GM10847 (cell line): ENCODE results near the gene ZNF362.

ENCODE experiments used
- POLR2A ChIP-seq: IDR thresholded peaks from 2 replicates; pipeline ENCODE4 v1.6.1; 2011; ENCODE audit not compliant: insufficient read length; ENCODE audit errors: extremely low read depth

Gene ZNF362, protein sequence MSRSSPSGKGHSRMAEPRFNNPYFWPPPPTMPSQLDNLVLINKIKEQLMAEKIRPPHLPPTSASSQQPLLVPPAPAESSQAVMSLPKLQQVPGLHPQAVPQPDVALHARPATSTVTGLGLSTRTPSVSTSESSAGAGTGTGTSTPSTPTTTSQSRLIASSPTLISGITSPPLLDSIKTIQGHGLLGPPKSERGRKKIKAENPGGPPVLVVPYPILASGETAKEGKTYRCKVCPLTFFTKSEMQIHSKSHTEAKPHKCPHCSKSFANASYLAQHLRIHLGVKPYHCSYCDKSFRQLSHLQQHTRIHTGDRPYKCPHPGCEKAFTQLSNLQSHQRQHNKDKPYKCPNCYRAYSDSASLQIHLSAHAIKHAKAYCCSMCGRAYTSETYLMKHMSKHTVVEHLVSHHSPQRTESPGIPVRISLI

DNA sequence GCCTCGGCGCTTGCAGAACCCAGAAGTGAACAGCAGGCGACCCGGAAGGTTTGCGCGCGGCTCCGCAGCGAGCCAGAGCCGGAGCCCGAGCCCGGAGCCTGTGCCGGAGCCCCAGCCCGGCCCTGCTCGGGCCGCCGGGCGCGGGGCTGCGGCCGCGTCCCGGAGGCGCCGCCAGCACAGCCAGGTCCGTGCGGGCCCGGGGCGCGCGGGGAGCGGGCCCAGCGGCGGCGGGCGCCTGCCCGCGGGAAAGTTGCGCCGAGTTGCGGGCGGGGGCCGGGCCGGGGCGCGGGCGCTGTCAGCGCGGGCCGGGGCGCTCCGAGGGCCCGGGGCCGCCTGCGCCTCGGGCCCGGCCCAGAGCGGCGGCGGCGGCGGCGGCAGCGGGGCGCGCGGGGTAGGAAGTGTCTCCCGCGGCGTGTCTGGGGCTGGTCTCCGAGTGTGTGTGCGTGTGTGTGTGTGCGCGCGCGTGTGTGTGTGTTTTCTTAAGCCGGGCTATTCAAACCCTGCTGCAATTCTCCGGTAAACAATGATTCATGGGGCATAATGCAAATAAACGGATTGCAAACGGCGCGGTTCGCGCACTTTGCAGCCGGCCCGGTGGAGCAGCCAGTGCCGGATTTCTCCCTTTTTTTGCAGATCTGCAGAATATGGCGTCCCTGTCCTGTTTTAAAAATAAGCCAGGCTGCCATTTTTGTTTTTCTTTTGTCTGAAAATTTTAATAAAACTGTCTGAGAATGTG is at the start of gene ZNF362:
ZNF362 (plus strand) TSS at position 22 of the 736 bp plus-strand sequence. CDS start 14,083 bp downstream, outside the sequence.
- no peak for TF ChIP-seq POLR2A

DNA sequence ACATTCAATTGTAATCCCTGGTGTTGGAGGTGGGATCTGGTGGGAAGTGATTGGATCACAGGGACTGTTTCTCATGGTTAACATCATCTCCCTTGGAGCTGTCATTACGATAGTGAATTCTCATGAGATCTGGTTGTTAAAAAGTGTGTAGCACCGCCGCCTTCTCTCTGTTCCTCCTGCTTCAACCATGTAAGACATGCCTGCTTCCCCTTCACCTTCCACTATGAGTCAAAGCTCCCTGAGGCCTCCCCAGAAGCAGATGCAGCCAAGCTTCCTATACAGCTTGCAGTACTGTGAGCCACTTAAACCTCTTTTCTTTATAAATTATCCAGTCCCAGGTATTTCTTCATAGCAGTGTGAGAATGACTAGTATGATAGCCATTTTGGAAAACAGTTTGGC is 44.3 kb upstream of the ZNF362 start:
- no peak for TF ChIP-seq POLR2A

DNA sequence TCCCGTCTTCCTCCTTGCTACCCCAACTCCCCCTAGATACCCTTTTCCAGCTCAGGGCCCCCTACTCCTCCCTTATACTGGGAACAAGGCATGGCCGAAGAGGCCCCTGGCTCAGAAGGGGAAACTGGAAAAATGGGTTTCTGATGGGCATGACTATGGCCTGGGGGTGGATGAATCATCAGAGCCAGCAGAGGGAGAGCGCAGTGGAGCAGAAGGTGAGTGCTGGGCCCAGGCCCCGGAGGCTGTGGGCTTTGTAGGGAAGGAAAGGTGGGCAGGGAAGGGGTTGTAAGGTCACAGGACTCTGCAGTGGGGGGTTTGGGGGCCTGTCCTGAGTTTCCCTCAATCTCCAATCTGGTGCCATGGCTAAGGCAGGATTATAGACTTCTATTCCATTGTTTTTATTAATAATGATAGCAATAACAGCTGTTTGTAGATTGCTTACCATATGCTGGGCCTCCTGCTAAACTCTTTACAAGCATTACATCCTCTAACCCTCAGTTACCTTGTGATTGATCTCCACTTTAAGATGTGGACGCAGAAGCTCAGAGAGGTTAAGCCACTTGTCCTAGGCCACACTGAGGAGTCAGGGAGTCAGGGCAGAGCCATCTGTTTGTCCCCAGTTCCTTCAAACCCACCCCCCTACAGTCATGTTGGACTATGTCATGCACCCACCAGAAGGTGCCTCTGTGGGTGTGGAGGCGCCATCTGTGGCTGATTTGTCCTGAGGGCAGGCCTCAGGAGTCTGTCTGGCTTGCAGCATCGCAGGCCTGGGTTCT is 36.2 kb upstream of the ZNF362 start:
- no peak for TF ChIP-seq POLR2A

DNA sequence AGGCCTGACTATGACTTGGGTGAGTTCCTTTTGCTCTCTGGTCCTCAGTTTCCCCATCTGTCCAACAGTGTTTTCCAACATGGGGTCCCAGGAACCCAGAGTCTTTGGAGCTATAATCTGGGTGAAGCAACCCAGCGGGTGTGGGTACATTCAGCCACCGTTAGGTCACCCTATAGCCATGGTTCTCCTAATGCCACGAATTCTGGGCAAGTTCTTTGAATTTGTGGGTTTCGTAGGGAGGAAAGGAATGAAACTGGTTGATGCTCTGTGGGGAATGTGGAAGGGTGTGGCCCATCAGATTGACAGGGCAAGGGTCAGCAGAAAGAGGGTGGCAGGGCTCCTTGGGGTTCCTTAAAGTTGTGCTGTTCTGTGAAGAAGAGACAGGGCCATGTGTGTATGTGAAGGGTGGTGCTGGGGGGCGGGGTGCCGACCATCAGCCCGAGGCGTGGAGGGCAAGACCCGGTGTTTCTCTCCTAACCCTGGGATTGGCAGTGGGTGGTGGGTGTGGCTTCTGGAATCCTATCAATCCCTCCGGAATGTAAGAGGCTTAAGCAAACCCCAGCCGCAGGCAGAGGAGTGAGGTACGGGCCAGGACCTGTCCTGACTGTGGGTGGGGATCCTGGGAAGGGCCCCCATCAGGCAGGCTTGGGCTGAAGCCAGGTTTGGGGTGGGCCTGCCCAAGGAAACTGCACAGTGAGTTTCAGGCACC is 35.5 kb upstream of the ZNF362 start:
- TF ChIP-seq POLR2A = no peak

DNA sequence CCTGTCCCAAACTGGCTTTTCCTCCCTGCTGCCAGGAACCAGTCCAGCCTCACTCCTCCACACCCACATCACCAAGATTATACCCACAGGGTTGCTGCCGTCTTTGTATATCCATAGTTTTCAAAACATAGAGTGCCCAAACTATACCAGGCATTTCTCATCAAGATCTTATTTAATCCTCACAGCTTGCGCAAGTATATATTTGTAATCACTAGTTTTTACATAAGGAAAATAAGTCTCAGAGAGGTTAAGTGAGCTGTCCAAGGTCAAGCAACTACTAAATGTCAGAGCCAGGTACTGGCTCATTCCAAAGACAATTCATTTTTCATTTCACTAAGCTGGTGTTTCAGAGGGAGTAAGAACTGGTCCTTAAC is 34.9 kb upstream of the ZNF362 start:
- TF ChIP-seq POLR2A = no peak

DNA sequence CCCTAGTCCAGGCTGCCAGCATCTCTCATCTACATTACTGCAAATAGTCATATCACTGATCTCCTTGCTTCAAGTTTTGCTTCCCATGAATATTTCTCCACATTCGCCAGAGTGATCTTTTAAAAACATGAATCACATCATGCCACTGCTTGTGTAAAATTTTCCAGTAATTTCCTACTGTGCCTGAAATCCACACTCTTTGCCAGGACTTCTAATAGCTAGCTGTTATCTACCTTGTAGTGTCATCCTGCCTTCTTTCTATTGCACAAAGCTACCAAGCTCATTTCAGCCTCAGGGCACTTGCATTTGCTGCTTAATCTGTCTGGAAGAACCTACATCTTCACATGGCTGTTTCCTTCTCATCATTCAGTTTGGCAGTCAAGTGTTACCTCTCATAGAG is 33.9 kb upstream of the ZNF362 start:
- no peak for TF ChIP-seq POLR2A

DNA sequence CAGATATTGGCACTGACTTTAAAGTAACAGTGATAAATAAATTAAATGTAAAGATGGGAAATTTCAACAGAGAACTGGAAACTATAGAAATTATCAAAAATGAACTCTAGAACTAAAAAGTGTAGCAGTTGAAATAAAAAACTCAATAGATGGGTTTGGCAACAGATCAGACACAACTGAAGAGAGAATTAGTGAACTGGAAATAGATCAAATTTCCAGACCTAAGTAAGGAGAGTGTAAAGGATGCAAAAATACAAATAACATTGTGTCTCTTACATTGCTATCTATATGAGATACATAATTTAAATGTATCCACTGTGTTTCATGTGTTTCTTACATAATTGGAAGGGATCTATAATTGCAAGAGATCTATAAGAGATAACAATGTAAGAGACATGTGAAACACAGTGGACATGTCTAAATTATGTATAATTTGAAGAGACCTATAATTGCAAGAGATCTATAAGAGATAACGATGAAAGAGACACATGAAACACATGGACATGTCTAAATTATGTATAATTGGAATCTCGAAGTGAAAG is 32.1 kb upstream of the ZNF362 start:
- no peak for TF ChIP-seq POLR2A

DNA sequence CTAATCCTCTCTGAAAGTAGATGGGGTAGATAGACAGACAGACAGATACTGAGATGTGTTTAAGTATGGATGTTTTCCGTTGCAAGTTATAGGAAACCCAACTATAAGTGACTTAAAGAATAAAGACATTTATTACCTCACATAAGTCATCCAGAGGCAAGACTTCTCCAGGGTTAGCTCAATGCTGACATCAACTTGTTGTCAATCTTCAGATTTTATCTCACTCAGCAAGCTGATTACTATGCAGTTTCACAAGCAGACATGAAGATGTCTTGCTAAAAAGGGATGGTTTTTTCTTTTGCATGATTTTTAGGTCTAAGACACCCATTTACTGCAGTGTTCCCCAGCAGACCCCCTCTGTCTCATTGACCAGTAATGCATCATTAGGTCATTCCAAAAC is 30.7 kb upstream of the ZNF362 start:
- no peak for TF ChIP-seq POLR2A

DNA sequence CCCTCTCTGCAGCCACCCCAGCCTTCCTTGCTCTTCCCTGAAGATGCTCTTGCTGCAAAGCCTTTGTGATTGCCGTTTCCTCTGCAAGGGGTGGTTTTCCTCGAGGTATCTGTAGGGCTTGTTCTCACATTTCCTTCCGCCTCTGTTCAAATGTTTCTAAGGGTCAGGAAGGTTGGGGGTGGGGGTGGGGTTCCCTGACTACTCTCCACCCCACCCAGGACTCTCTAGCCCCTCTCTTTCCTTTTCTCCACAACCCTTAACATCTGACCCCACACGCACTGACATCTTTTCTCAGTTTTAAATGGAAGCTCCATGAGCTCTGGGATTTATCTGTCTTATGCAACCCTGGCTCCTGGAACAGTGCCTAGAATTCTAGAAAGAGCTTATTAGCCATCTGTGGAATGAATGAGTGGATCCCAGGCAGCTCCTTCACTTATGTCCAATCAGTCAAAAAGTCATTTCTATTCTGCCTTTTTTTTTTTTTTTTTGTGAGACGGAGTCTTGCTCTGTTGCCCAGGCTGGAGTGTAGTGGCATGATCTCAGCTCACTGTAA is 27.3 kb upstream of the ZNF362 start:
- no peak for TF ChIP-seq POLR2A

DNA sequence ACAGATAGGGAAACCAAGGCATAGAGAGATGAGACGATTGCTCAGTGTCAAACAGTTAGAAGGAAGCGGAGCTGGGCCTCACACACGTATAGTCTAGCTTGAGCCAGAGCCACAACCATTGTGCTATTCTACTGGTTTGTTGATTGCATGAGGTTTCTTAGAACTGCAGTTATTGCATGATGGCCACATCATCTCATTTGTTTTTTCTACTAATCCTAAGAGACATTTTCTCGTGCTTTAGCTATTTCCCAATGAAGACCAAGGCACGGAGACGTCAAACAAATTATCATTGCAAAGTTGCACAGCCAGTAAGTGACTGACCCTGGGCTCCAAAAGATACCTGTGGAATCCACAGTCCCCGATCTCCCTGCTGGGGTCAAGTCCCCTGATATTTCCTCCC is 25.1 kb upstream of the ZNF362 start:
- no peak for TF ChIP-seq POLR2A

DNA sequence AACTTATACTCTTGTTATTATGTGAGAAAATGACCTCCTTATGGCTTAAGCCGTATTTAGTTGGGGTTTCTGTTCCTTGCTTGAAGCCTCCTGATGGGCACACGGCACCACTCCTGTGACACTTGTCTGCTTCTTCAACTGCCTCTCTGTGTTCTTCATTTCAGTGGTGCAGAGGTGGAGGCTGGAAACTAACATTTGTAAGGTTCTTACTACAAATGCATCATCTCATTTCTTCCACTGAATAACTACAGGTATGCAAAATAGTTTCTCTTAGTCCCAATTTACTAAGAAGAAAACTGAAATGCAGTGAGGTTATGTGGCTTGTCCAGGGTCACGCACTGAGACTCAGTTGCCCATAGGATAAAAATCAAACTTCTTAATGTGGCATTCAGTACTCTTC is 23.6 kb upstream of the ZNF362 start:
- TF ChIP-seq POLR2A = no peak

DNA sequence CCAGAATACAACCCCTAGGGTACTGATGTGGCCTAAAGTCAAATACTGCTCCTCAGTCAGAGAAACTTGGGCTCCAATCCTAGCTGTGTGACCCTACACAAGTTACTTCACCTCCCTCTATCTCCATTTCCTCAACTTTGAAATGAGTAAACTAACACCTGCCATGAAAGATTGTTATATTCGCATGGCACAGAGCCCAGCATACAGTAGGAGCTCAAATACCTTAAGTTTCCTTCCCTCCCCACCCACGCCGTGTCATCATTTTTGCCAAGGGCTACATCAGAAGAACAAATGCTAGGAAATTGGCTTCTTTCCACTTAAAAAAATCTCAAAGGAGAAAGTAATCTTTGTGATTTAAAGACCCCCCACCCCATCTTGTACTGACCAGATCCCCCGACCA is 22.2 kb upstream of the ZNF362 start:
- no peak for TF ChIP-seq POLR2A

DNA sequence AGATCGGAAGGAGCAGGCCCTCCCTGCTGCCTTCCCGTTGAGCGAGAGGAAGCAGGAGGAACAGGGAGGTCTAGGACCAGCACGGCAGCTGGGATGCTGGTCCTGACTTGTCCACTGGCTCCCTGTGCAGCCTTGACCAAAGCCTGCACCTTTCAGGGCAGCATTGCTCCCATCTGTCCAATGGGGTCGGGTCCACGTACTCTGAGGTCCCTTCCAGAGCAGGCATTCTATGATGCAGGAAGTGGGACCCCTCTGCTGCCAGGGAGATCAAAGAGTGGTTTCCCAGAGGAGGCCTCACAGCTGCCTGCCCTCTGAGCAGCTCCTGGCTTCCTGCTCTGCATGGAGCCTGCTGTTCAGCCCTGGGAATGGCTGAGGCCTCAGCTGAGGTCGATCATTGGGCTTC is 21.7 kb upstream of the ZNF362 start:
- no peak for TF ChIP-seq POLR2A

DNA sequence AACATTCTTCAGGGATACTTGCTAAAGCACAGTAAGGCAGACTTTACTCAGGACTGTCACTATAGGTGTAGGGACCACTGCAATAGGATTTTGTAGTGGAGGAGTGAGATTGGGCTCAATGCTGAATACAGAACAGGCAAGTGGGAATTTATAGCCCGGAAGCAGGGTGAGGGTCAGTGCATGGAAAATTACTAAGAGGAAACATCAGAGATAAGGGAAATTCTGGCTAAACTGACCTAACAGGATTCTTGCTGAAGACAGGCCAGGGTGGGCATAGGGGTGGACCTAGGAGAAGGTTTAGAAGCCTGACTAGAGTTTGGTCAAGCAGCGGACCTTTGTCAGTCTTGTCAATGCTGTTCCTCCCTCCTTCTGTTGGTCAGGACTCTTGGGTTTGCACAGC is 20.8 kb upstream of the ZNF362 start:
- no peak for TF ChIP-seq POLR2A

DNA sequence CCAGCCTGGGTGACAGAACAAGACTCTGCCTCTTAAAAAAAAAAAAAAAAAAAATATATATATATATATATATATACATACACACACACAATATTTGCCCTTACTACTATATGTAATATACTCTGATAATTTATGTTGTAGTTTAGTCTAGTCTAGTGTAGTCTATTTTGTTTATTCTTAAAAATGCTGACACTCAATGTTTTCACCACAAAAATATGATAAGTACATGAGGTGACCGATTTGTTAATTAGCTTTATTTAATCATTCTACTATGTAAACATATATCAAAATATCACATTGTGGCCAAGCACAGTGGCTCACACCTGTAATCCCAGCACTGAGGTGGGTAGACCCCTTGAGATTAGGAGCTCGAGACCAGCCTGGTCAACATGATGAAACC is 19.8 kb upstream of the ZNF362 start:
- TF ChIP-seq POLR2A = no peak

DNA sequence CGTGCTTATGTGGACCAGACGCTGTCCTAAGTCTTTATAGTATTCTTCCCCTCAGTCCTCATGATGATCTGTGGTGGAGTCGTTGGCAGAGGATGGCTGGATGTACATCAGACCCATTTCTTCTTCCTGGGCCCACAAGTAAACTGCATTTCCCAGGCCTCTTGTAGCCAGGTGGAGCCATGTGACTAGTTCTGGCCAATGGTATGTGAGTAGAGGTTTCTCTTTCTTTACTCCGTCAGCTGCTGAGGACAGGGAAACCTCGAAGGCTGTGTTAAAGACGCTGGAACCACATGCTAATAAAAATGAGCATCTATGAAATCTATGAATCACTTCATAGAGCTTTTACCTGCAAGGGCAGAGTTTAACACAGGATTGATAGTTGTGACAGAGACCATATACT is 18.7 kb upstream of the ZNF362 start:
- TF ChIP-seq POLR2A = no peak
